Measurements from ENCODE around the gene FOXC1. TPM values are rescaled to one million over a fixed set of nuclear protein-coding genes. Genes with fewer than 3 reads are reported as not detected.

The FOXC1 gene
- total and polyA plus RNA-seq, 2 of the 13 experiments (the other 11 are each of a cell fraction or from before 2014, with no cell fraction given), result 0.44 to 0.55 TPM

- TF ChIP-seq ZNF609 (CRISPR knock-in tag; IDR thresholded peaks at IDR 0.05; ENCODE audit: borderline replicate concordance), result no peak
- TF ChIP-seq ZSCAN31 (CRISPR knock-in tag; IDR thresholded peaks at IDR 0.05; ENCODE audit: low read depth), result 0 out of 2 replicates have a peak, but pooled peaks have one; percentile 27
- TF ChIP-seq IKZF5 (CRISPR knock-in tag; IDR thresholded peaks at IDR 0.05), result no peak
- TF ChIP-seq DMTF1 (CRISPR knock-in tag; IDR thresholded peaks at IDR 0.05), result no peak
- TF ChIP-seq HNRNPLL (IDR thresholded peaks at IDR 0.05; ENCODE audit: low read depth, low read length, poor library complexity, severe bottlenecking), result peak; percentile 99
- peak; percentile 29; the same call in 1 of the 2 replicates for TF ChIP-seq ELF3 (CRISPR knock-in tag; IDR thresholded peaks at IDR 0.05)
- TF ChIP-seq MAF1 (CRISPR knock-in tag; IDR thresholded peaks at IDR 0.05; ENCODE audit: borderline replicate concordance), result no peak
- TF ChIP-seq ZNF570 (CRISPR knock-in tag; IDR thresholded peaks at IDR 0.05; ENCODE audit: borderline replicate concordance), result no peak
- no peak for TF ChIP-seq ZUFSP (CRISPR knock-in tag; IDR thresholded peaks at IDR 0.05; ENCODE audit: borderline replicate concordance)
- TF ChIP-seq PREB (CRISPR knock-in tag; IDR thresholded peaks at IDR 0.05), result no peak
- peak; percentile 53; the same call in 1 of the 2 replicates for TF ChIP-seq PHF21A (CRISPR knock-in tag; IDR thresholded peaks at IDR 0.05)
- TF ChIP-seq SNAPC2 (CRISPR knock-in tag; IDR thresholded peaks at IDR 0.05), result no peak
- no peak for TF ChIP-seq ZNF549 (CRISPR knock-in tag; IDR thresholded peaks at IDR 0.05)
- TF ChIP-seq FOXA3 (CRISPR knock-in tag; IDR thresholded peaks at IDR 0.05), result no peak
- TF ChIP-seq KLF12 (CRISPR knock-in tag; IDR thresholded peaks at IDR 0.05; ENCODE audit: borderline replicate concordance), result no peak
- no peak for TF ChIP-seq ATF3 (CRISPR knock-in tag; IDR thresholded peaks at IDR 0.05)
- TF ChIP-seq ZNF230 (CRISPR knock-in tag; IDR thresholded peaks at IDR 0.05), result no peak
Observed at GRCh38 chr6:1609648-1610496, at the start of gene FOXC1 (continued).

Data from HepG2 (cell line).